K562 (cell line): ENCODE data around the gene RNF103. TPM values are rescaled to one million over a fixed set of nuclear protein-coding genes. Genes with fewer than 3 reads are reported as not detected.

Experiments used
- ATF2 ChIP-seq: sonication (generic); formaldehyde crosslinking; IDR thresholded peaks from 2 replicates; pipeline ENCODE4 v1.8.1; 2022; ENCODE audit warnings: missing genetic modification reagents
- KDM1A ChIP-seq, 2 experiments: fragments of 450-650 bp; IDR thresholded peaks; 2 replicates each; pipeline ENCODE4 v1.6.1; 2016; ENCODE audit warnings: mild to moderate bottlenecking in 2 of 2
- MIER1 ChIP-seq: fragments of 450-650 bp; IDR thresholded peaks from 2 replicates; pipeline ENCODE4 v1.6.1; 2016; ENCODE audit warnings: antibody characterized with exemption, mild to moderate bottlenecking, low read depth
- NONO ChIP-seq, 2 experiments: fragments of 200-400 bp in 1 of 2; fragments of 450-650 bp in 1 of 2; formaldehyde crosslinking in 1 of 2; IDR thresholded peaks; 2 replicates each; pipeline ENCODE4 v1.6.1; 2017; ENCODE audit warnings: low read depth in 2 of 2, mild to moderate bottlenecking in 2 of 2, moderate library complexity in 2 of 2, low read length in 1 of 2
- NRF1 ChIP-seq, 2 experiments: fragments of 450-650 bp; IDR thresholded peaks in 1 of 2; conservative IDR thresholded peaks in 1 of 2; 2 replicates each; pipeline ENCODE4 v1.6.1; 2014; ENCODE audit warnings: mild to moderate bottlenecking in 2 of 2
- REST ChIP-seq, 2 experiments: fragments of 450-650 bp; formaldehyde crosslinking in 1 of 2; IDR thresholded peaks; 2 replicates each; pipeline versions ENCODE4 v1.4.0 to v1.6.1; 2014 to 2020; ENCODE audit warnings: mild to moderate bottlenecking in 2 of 2, borderline replicate concordance in 1 of 2, low read depth in 1 of 2
- SRF ChIP-seq, 2 experiments: fragments of 250-450, 450-650 bp in 1 of 2; sonication (Bioruptor Pico) in 1 of 2; sonication (generic) in 1 of 2; formaldehyde crosslinking; IDR thresholded peaks; 2 replicates each; pipeline versions ENCODE4 v1.5.0 to v1.5.1; 2020 to 2022; ENCODE audit warnings: mild to moderate bottlenecking in 1 of 2, missing genetic modification reagents in 1 of 2
- TBL1XR1 ChIP-seq, 2 experiments: IDR thresholded peaks; 2 replicates each; pipeline ENCODE4 v1.6.1; 2012; ENCODE audit warnings: improper control_type of control experiment in 2 of 2, low read length in 2 of 2, mild to moderate bottlenecking in 1 of 2
- TFAM ChIP-seq: fragments of 250-450 bp; sonication (Bioruptor Pico); conservative IDR thresholded peaks from 2 replicates; pipeline ENCODE4 v1.5.0; 2021; ENCODE audit warnings: mild to moderate bottlenecking, moderate library complexity
- TFE3 ChIP-seq: fragments of 450-650 bp; formaldehyde crosslinking; IDR thresholded peaks from 2 replicates; pipeline ENCODE4 v1.4.0; 2020; ENCODE audit warnings: mild to moderate bottlenecking, mixed read lengths
- ZSCAN29 ChIP-seq: fragments of 450-650 bp; IDR thresholded peaks from 2 replicates; pipeline ENCODE4 v1.6.1; 2017
- polyA plus RNA-seq, 8 experiments: library from polyadenylated mRNA; depleted of rRNA in 4 of 8; stranded (reverse) in 5 of 8; unstranded in 3 of 8; fragments of >200 nt; fragmentation: Nextera tagmentation in 2 of 8; fragmentation: Illumina TruSeq in 1 of 8; extraction: Ambion mirVana in 2 of 8; extraction: Trizol in 1 of 8; gene quantifications; 2 replicates each; pipeline versions ENCODE4 v1.2.1 to v1.2.3, GENCODE V29; 2011 to 2014; ENCODE audit warnings: inconsistent platforms in 1 of 8, missing spikeins in 1 of 8
- total RNA-seq, 7 experiments: library from RNA; depleted of rRNA in 6 of 7; stranded (reverse); fragments of >200 nt in 6 of 7; fragmentation: Illumina TruSeq in 2 of 7; extraction: Trizol in 2 of 7; gene quantifications; 2 replicates each; pipeline versions ENCODE4 v1.2.1 to v1.2.3, GENCODE V29; 2011 to 2021; ENCODE audit warnings: low replicate concordance in 1 of 7

RNF103 gene
- total and polyA plus RNA-seq, 9 of the 15 experiments (the other 6 are each of a cell fraction or from before 2014, with no cell fraction given), result 1.2 to 6.8 (median 4.6) TPM

GRCh38 chr2:86623494-86624266, at the start of gene RNF103 (continued):
- TF ChIP-seq MIER1, result no peak
- TF ChIP-seq ATF2 (CRISPR knock-in tag), result 0 out of 2 replicates have a peak, but pooled peaks have one; percentile 37
- TF ChIP-seq KDM1A (IDR thresholded peaks at IDR 0.05), result no peak
- TF ChIP-seq TFAM (CRISPR knock-in tag), result no peak
- TF ChIP-seq NRF1 (conservative IDR thresholded peaks at IDR 0.05 in 1 of 2, IDR thresholded peaks at IDR 0.05 in 1 of 2), result peak; percentile 64 to 69
- TF ChIP-seq SRF (CRISPR knock-in tag; IDR thresholded peaks at IDR 0.05), result peak in 1 of 2 experiments; percentile 41; a peak in 1 of 4 replicates
- TF ChIP-seq ZSCAN29, result no peak
- peak; percentile 13; the same call in 1 of the 2 replicates for TF ChIP-seq REST (IDR thresholded peaks at IDR 0.05; ENCODE audit: borderline replicate concordance)
- TF ChIP-seq REST (CRISPR knock-in tag; IDR thresholded peaks at IDR 0.05; ENCODE audit: low read depth), result peak; percentile 57; the same call in 1 of the 2 replicates
- TF ChIP-seq NONO (IDR thresholded peaks at IDR 0.05; ENCODE audit: low read depth in 2 of 2, low read length in 1 of 2), result peak in 1 of 2 experiments; percentile 77; a peak in 1 of 4 replicates
- TF ChIP-seq TBL1XR1 (IDR thresholded peaks at IDR 0.05; ENCODE audit: low read length in 2 of 2), result peak in 1 of 2 experiments; percentile 48; a peak in 1 of 4 replicates
- TF ChIP-seq TFE3 (CRISPR knock-in tag), result no peak
